Measurements from ENCODE around the gene PCA3. TPM values are rescaled to one million over a fixed set of nuclear protein-coding genes. Genes with fewer than 3 reads are reported as not detected.

PCA3 gene
- polyA plus RNA-seq, 3 donors, result 0.11 to 0.25 TPM; not detected in 1

GRCh38 chr9:76744336-76744735, 19.9 kb upstream of the PCA3 start:
- H3K27ac ChIP-seq (ENCODE audit: low read depth, low read length), result no peak overlapping the region
- WGBS, 3 donors, result 64 to 78% (median 76%) methylated on average over 3 of the region's 3 CpGs

DNA sequence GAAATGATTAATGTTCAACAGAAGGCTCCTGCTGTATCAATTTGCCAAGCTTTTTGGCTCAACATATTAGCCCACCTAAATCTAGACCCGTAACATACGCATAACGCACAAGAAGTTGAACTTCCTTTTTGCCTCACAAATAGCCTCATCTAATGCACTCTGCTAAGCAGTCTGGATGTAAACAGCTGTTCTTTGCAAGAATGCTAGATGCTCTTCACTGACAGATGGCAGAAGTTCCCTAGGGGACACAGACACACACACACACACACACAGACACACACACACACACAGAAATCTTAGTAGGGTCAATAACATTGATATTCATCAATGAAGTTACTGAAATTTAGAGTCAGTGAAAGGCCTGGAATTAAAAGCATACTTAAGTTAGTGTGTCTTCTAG, 13.2 kb upstream of the PCA3 start:
- WGBS, 3 donors, result 83 to 88% (median 87%) methylated on average over 3 of the region's 3 CpGs
- no peak overlapping the region for H3K27ac ChIP-seq (ENCODE audit: low read depth, low read length)

GRCh38 chr9:76756268-76756640, 8.0 kb upstream of the PCA3 start:
- no peak overlapping the region for H3K27ac ChIP-seq (ENCODE audit: low read depth, low read length)
- 35 to 63% (median 60%) methylated on average over 6 of the region's 6 CpGs for WGBS, 3 donors

- H3K27ac ChIP-seq (ENCODE audit: low read depth, low read length), result no peak overlapping the region
- WGBS, 3 donors, result 72 to 91% (median 86%) methylated on average over 3 of the region's 3 CpGs
These were observed 7.1 kb upstream of the PCA3 start for GRCh38 chr9:76756941-76757673.

GRCh38 chr9:76758476-76758875, 5.8 kb upstream of the PCA3 start:
- no peak overlapping the region for H3K27ac ChIP-seq (ENCODE audit: low read depth, low read length)
- 58 to 73% (median 63%) methylated on average over 4 of the region's 4 CpGs for WGBS, 3 donors

- 47 to 49% (median 48%) methylated on average over 6 of the region's 6 CpGs for WGBS, 3 donors
- H3K27ac ChIP-seq (ENCODE audit: low read depth, low read length), result no peak overlapping the region
These were observed 4.5 kb upstream of the PCA3 start for GRCh38 chr9:76759732-76760131.

DNA sequence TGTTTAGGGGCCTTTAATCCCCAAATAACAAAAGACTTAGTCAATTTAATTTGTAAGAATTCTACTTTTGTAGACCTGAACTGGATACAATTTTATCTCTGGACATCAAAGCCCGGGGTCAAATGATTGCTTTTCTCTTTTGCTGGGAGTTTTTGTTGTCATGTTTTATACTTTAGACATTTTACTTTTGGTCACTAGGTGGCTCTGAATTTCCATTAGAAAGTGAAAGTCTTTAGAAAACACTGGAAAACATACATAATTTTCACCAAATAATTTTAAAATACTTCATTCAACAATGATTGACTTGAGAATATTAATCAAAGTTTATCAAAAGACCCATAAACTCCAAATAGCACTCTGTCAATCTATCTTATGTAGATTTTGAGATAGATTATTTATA, 2.8 kb upstream of the PCA3 start:
- 9 to 18% (median 11%) methylated on average over 1 of the region's 1 CpG for WGBS, 3 donors
- H3K27ac ChIP-seq (ENCODE audit: low read depth, low read length), result no peak overlapping the region

- 75 to 79% (median 76%) methylated on average over 3 of the region's 3 CpGs for WGBS, 3 donors
- H3K27ac ChIP-seq (ENCODE audit: low read depth, low read length), result no peak overlapping the region
These were observed 1.9 kb downstream of the PCA3 start for GRCh38 chr9:76766126-76766525.

DNA sequence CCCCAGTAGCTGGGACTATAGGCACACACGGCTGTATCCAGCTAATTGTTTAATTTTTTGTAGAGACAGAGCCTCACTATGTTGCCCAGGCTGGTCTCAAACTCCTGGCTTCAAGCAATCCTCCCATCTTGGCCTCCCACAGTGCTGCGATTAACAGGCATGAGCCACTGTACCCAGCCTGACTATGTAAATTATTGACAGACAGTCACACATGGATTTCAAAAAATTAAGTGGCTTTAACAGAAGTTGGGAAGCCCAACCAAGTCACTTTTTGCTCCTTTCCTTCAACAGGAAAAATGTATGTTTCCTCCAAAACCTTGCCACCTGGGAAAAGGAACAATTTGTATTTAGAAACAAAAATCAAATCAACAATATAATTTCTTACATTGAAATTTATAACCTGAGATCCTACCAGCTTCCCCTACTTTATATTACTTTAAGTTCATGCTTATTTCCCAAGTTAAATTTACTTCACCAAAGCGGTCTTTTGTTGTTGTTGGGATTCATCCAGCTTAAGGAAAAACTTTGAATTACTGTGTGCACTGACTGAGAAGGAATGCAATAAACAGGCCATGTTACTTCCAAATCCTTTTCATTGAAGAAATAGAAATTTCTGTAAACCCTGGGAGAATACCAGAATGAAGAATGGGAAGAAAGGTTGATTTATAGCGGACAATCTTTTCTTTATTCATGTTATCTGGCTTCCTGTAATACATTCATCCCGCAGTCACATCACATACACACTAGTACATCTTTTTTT, 8.6 kb downstream of the PCA3 start:
- WGBS, 3 donors, result 57 to 70% (median 65%) methylated on average over 5 of the region's 5 CpGs
- H3K27ac ChIP-seq (ENCODE audit: low read depth, low read length), result no peak overlapping the region

DNA sequence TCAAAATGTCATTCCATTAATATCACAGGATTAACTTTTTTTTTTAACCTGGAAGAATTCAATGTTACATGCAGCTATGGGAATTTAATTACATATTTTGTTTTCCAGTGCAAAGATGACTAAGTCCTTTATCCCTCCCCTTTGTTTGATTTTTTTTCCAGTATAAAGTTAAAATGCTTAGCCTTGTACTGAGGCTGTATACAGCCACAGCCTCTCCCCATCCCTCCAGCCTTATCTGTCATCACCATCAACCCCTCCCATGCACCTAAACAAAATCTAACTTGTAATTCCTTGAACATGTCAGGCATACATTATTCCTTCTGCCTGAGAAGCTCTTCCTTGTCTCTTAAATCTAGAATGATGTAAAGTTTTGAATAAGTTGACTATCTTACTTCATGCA, 20.6 kb downstream of the PCA3 start:
- no peak overlapping the region for H3K27ac ChIP-seq (ENCODE audit: low read depth, low read length)

- WGBS, 3 donors, result 93 to 97% (median 93%) methylated on average over 1 of the region's 1 CpG
- H3K27ac ChIP-seq (ENCODE audit: low read depth, low read length), result no peak overlapping the region
These were observed 21.3 kb downstream of the PCA3 start for GRCh38 chr9:76785501-76785900.

DNA sequence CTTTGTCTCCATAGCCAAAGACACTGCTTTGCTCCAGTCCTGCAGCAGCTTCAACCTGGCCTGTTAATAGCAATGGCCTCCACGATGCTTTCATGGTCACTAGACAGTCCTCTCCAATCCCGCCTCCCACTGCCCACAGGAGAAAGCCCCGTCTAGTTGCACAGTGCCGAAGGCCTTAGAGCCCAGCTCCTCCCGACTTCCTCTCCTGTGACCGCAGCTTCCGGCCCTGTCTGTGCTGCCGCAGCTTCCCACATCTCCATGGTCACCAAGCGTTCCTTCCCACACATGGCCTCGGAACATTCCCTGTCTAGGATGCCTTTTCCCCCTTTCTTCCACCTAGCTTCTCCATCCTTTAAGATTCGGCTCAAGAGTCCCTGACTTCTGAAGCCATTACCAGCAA, 23.4 kb downstream of the PCA3 start:
- WGBS, 3 donors, result 79 to 85% (median 82%) methylated on average over 11 of the region's 11 CpGs
- H3K27ac ChIP-seq (ENCODE audit: low read depth, low read length), result no peak overlapping the region

GRCh38 chr9:76789840-76790239, 25.6 kb downstream of the PCA3 start:
- 62 to 96% (median 91%) methylated on average over 1 of the region's 1 CpG for WGBS, 3 donors
- no peak overlapping the region for H3K27ac ChIP-seq (ENCODE audit: low read depth, low read length)

DNA sequence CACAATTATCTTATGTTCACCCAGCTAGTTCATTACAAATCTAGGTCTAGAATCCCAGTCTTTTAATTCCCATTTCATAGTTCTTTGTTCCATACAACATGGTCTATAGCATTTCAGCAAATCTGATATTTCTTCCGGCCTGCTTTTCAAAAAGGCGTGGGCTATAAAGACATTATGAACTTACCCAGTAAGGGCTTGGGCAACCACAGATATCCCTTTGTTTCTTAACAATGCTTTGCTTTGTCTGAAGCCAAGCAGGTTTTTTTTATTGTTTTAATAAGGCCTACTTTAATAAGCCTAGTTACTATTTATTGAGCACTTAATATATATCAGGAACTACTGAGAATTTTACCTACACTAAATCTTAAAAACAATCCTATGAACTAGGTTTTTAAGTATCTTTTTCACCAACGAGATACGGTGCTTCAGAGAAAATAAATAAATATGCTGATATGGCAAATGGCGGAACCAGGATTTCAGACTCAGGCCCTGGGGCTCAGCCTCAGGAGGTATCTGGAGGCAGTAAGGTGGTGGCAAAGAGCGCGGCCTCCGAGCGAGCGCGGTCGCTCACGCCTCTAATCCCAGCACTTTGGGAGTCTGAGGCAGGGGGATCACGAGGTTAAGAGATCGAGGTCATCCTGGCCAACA, 29.7 kb downstream of the PCA3 start:
- H3K27ac ChIP-seq (ENCODE audit: low read depth, low read length), result no peak overlapping the region
- 91 to 96% (median 92%) methylated on average over 15 of the region's 15 CpGs for WGBS, 3 donors

- WGBS, 3 donors, result 75 to 81% (median 76%) methylated on average over 5 of the region's 5 CpGs
- no peak overlapping the region for H3K27ac ChIP-seq (ENCODE audit: low read depth, low read length)
These were observed 32.1 kb downstream of the PCA3 start for GRCh38 chr9:76796296-76796695.

DNA sequence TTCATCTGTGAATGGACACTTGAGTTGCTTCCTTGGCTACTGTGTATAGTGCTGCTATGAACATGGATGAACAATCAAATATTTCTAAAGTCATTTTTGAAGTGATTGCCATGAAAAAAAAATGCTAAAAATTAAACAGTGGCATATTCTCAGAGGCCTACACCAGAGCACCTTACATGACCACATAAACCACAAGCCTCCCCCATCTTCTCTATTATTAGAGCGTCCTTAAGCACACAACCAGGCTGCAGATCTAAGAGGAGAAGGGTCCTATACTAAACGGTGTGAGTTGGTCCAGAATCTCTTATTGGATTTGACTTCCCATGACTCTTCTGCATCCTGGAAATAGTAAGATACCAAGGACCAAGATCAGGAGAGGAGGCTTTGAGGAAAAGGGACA, 34.3 kb downstream of the PCA3 start:
- no peak overlapping the region for H3K27ac ChIP-seq (ENCODE audit: low read depth, low read length)
- 54 to 69% (median 62%) methylated on average over 2 of the region's 2 CpGs for WGBS, 3 donors

DNA sequence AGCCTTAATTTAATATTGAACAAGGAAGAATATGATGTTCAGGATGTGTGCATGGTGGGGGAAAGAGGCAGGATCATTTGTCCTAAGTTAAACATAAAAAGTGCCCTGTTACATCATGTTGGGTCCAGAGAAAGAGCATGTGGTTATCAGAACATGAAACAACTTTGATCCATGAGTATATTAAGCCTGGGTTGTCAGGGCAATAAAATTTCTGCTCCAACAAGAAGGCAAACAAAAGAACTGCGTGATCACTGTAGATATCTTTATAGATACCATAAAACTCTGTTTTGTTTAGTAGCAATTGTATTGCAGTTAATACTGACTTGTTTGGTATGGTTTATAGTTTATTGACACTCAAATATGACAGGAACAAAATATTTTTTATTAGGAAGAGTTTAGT, 35.2 kb downstream of the PCA3 start:
- 60 to 97% (median 93%) methylated on average over 1 of the region's 1 CpG for WGBS, 3 donors
- H3K27ac ChIP-seq (ENCODE audit: low read depth, low read length), result no peak overlapping the region

- H3K27ac ChIP-seq (ENCODE audit: low read depth, low read length), result no peak overlapping the region
- 81 to 83% (median 82%) methylated on average over 1 of the region's 1 CpG for WGBS, 3 donors
These were observed 36.7 kb downstream of the PCA3 start for GRCh38 chr9:76800901-76801300.

- H3K27ac ChIP-seq (ENCODE audit: low read depth, low read length), result no peak overlapping the region
- 65 to 74% (median 71%) methylated on average over 2 of the region's 2 CpGs for WGBS, 3 donors
These were observed 38.8 kb downstream of the PCA3 start for GRCh38 chr9:76803083-76803482.

- no peak overlapping the region for H3K27ac ChIP-seq (ENCODE audit: low read depth, low read length)
- WGBS, 3 donors, result 50 to 82% (median 80%) methylated on average over 7 of the region's 7 CpGs
These were observed 39.5 kb downstream of the PCA3 start for GRCh38 chr9:76803762-76804161.
